Stimulated activated naive CD4-positive, alpha-beta T cell (primary cell): ENCODE measurements around the gene HSF5.
"Not testable (repeated sequence)": the region's sequence is repeated elsewhere in the genome, so short reads cannot be mapped to it uniquely, and the experiment has no call there.

Source experiments
- DNase-seq, 6 experiments: peaks; one replicate each; lab custom pipeline; 2025; lab: John Stamatoyannopoulos, UW

Gene HSF5

GRCh38 chr17:58412961-58413586 lies 75.1 kb downstream of the HSF5 start:
- DNase-seq: no peak

DNA sequence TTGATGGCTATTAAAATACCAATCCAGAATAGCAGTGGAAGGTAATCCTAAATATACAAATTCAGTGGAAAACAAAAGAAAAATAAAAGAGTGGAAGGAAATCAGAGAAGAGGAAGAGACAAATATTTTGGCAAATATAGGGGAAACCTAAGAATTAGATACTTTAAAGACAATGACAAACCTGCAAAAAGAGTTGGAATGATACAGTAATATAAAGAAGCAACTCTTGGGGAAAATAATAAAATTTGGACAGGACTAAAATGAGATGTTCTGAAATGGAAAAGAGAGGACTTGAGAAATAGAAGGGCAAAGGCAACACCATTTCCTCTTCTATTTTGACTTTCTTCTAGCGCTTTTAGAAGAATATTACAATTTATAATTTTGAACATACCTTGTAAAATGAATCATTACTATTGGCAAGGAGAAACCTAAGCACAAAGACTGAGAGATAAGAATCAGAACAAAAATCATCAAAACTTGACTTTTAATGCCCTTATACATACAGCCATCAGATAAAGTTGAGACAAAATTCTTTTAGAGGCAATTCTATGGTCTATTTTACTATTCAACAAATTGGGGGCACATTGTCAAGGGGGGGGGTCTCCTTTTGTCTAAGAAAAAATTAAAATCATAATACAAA lies 76.0 kb downstream of the HSF5 start:
- no peak for DNase-seq

GRCh38 chr17:58411408-58411894 lies 76.8 kb downstream of the HSF5 start:
- no peak for DNase-seq

DNA sequence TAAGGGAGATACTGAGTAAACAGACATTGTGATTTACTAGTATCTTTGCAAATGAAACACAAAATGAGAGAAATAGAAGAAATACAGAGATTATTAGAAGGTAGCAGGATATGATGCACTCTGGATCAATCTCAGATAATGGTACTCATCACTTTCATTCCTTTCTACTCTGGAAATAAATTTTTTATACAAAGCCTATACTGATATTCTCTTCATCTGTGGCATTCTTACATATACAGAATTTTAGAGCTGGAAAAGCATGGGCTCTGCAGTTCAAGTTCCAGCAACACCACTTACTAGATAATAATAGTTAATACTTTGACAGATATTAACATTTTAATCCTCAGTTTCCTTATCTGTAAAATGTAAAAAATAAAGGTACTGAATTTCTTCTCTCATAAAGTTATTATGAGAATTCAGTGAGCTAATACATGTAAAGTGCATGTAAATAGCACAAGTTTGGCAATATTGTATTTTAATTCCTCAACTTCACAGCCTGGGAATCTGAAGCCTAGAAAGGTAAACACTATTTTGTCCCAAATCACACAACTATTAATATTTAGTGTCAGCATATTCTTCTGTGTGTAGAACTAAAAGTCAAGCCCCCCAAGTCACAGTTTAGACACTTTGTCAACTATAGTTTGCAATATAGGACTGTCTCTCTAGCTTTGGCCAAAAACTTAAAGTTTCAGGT lies 77.3 kb downstream of the HSF5 start:
- DNase-seq: no peak

- no peak for DNase-seq
These were observed 78.8 kb downstream of the HSF5 start for GRCh38 chr17:58409432-58409831.

GRCh38 chr17:58403311-58403710 lies 84.9 kb downstream of the HSF5 start:
- DNase-seq: no peak

DNA sequence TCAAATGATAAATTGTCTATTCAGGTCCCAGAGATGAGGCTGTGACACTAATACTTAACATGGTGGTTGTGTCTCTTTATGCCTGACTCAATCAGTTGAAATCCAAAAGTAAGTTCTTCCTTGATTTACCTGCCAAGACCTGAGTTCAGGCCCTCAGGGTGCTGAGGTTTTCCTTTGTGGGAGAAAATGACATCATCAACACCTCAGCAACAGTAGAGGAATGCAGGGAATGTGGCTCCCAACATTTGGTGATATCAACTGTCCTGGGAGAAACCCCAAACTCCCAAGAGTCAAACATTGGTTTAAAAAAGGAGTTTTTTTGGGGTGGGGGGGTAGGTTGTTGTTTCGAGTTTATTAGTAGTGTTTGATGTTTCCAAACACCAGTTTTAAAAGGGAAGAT lies 85.5 kb downstream of the HSF5 start:
- DNase-seq: no peak

- no peak for DNase-seq
These were observed 86.2 kb downstream of the HSF5 start for GRCh38 chr17:58402047-58402446.

- DNase-seq: no peak
These were observed 86.9 kb downstream of the HSF5 start for GRCh38 chr17:58401287-58401686.

DNA sequence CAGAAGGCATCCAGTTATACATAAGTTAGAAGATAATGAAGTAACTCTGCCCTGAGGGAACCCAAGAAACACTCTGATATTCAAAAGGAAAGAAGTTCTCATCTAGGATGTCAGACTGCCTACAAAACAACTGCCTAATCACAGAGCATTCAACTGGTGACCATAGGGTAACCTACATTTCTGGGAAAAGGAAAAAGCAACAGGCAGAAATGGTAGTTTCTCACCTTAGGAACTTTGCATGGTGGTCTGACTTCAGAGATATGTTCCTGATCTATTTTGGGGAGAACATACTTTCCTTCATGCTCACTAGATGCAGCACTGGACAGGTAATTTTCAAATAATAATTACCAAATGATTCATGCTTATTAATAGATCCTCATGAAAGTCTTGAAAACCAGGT lies 87.4 kb downstream of the HSF5 start:
- no peak for DNase-seq

DNA sequence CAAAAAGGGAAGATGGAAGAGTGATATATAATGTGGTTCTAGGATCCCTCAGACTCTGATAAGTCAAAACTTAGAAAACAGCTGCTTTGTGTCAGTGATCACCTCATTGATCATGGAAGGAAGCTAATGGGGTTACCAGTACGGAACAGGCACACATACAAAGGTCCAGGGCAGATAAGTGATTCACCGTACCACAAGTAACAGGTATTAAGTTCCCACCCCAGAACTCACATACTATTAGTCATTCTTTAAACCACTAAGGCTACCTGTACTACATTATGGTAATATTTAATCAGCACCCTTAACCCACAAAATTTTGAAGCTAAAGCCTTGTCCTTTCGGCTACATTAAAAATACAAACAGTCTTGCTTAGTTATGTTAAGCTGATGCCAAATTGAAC lies 88.2 kb downstream of the HSF5 start:
- no peak for DNase-seq

- no peak for DNase-seq
These were observed 89.5 kb downstream of the HSF5 start for GRCh38 chr17:58398574-58399266.

DNA sequence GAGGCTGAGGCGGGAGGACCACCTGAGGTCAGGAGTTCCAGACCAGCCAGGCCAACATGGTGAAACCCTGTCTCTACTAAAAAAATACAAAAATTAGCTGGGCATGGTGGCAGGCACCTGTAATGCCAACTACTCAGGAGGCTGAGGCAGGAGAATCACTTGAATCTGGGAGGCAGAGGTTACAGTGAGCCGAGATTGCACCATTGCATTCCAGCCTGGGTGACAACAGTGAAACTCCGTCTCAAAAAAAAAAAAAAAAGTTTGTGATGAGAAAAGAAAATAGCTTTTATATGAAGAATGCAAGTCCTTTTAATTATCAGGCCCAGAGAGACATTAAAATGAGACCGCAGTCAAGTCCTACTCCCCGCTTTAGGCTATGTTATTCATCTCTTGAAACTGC lies 90.8 kb downstream of the HSF5 start:
- not testable (repeated sequence) for DNase-seq

DNA sequence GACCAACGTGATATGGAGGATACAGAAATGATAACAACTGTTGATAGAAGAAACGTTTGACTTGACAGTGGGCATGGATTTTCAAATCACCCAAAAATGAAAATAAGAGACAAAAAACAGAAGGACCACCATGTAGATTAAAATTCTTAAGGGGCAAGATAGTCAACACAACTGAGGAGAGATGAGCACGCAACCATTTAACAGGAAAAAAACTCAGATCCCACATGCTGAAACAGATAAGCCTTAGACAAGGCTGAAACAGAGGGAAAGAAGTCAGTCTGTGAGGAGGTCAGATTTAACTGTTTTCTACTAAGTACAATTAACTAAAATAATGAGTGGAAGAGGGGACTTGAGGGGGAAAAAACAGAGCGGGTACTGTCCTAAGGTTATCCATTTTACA lies 92.0 kb downstream of the HSF5 start:
- no peak for DNase-seq

GRCh38 chr17:58394534-58395223 lies 93.5 kb downstream of the HSF5 start:
- DNase-seq: no peak

- DNase-seq: no peak
These were observed 96.8 kb downstream of the HSF5 start for GRCh38 chr17:58391302-58391984.

- DNase-seq: no peak
These were observed 97.3 kb downstream of the HSF5 start for GRCh38 chr17:58390884-58391283.

GRCh38 chr17:58388302-58389190 lies 99.7 kb downstream of the HSF5 start:
- no peak for DNase-seq

GRCh38 chr17:58387834-58388233 lies 100.4 kb downstream of the HSF5 start:
- DNase-seq: no peak

GRCh38 chr17:58386708-58387107 lies 101.5 kb downstream of the HSF5 start:
- DNase-seq: no peak
